ENCODE measurements around the gene ITGA1. TPM values are rescaled to one million over a fixed set of nuclear protein-coding genes. Genes with fewer than 3 reads are reported as not detected.
A peak's percentile ranks its signal among the peaks of the same experiment; 100 is the strongest.

ITGA1 gene
- polyA plus RNA-seq, 3 donors: 0.33 to 0.89 (median 0.79) TPM

DNA sequence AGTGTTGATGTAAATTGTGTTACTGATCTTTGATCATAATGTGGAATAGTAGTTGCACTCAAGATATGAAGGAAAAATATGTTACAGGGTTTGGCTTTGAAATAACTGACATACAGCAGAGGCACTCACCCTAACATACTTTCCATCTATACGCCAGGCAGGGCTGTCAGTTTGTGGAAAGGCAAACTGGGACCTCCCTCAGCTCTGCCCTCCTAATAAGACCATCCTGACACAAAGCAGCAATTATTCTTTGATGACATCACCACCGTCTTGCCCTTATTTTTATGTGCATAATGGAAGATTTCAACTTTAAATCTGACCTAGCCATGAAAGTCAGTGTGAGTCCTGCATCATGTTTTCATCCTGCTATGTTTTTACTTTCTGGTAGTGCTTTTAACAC, 42.9 kb downstream of the ITGA1 start:
- Histone ChIP-seq H3K9me3 (replicated peaks in 1 of 2; ENCODE audit: control insufficient read depth in 1 of 2, insufficient read depth in 1 of 2, low read length in 2 of 2) (no peaks in the 10 kb centered on the region), H3K4me1 (ENCODE audit: control insufficient read depth in 1 of 2, insufficient read depth in 2 of 2, low read length in 2 of 2) (peaks cover 12 to 13% of the 10 kb centered on the region in 2 donors), H3K4me3 (replicated peaks in 1 of 3; ENCODE audit: low read depth in 2 of 3, low read length in 3 of 3) (no peak overlapping the region), H3K36me3 (replicated peaks in 1 of 2; ENCODE audit: control insufficient read depth in 1 of 2, insufficient read depth in 2 of 2, low read length in 2 of 2) (no peaks in the 10 kb centered on the region), H3K4me2 (replicated peaks; ENCODE audit: extremely low read depth, low read length, poor library complexity, severe bottlenecking) (no peak overlapping the region), H3K27me3 (ENCODE audit: control insufficient read depth in 2 of 2, insufficient read depth in 2 of 2, low read length in 2 of 2) (no peaks in the 10 kb centered on the region), H3K9ac (ENCODE audit: insufficient read depth, low read length, poor library complexity, severe bottlenecking) (no peak overlapping the region), H2AFZ (ENCODE audit: insufficient read depth, low read depth, low read length, poor library complexity, severe bottlenecking) (no peak overlapping the region), H3K79me2 (ENCODE audit: insufficient read depth, low read length) (no peaks in the 10 kb centered on the region), H4K20me1 (ENCODE audit: insufficient read depth, low read length) (no peaks in the 10 kb centered on the region), H3K27ac (ENCODE audit: low read depth in 1 of 2, low read length in 2 of 2) (no peak overlapping the region)
- Mint-ChIP-seq H3K27me3 (ENCODE audit: low read depth in 3 of 3) (peaks cover 0 to 3% (median 1%) of the 10 kb centered on the region in 3 donors), H3K36me3 (no peaks in the 10 kb centered on the region), H3K27ac (no peak overlapping the region), H3K4me1 (peaks cover 18% of the 10 kb centered on the region), H3K4me3 (no peak overlapping the region), H3K9me3 (peaks cover 0 to 3% (median 1%) of the 10 kb centered on the region in 7 donors)
- TF ChIP-seq, protein P1, sequence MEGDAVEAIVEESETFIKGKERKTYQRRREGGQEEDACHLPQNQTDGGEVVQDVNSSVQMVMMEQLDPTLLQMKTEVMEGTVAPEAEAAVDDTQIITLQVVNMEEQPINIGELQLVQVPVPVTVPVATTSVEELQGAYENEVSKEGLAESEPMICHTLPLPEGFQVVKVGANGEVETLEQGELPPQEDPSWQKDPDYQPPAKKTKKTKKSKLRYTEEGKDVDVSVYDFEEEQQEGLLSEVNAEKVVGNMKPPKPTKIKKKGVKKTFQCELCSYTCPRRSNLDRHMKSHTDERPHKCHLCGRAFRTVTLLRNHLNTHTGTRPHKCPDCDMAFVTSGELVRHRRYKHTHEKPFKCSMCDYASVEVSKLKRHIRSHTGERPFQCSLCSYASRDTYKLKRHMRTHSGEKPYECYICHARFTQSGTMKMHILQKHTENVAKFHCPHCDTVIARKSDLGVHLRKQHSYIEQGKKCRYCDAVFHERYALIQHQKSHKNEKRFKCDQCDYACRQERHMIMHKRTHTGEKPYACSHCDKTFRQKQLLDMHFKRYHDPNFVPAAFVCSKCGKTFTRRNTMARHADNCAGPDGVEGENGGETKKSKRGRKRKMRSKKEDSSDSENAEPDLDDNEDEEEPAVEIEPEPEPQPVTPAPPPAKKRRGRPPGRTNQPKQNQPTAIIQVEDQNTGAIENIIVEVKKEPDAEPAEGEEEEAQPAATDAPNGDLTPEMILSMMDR (IDR thresholded peaks at IDR 0.05): no peak
- no peak for DNase-seq
- WGBS (ENCODE audit: insufficient coverage): no CpG with 5 or more reads among the region's 2 CpGs
- intact Hi-C loops (cut with micrococcal nuclease): no loop called here

DNA sequence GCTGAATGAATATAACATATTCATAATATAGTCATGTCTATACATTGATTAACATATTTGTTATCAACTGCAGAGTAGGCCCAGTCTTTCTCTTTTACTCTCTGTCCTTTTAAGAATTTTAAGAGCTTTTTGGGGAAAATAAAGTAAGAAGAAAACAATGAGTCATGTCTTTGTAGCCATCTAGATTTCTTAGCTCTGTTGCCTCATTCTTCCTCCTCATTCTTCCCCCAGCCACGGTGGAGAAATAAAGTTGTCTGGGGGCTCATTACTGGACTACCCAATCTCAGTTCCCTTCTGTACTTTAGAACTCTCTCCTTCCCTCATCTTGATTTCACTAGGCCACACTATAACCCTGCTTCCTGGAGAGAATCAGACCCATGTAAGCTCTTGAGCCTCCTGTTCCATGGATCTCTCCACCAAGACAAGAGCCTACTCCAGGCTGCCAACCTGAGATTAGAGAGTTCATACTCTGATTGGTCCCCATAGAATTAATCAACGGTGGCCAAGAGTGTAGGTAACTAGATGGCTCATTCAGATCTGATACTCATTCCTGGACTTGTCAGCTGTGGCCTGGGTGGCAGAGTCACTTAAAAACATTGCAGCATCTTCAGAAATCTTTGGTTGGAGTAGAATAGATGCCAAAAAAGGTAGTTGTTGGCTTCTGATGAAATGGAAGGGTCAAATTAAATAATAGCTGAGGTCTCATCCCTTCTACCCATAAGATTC, 44.2 kb downstream of the ITGA1 start:
- Mint-ChIP-seq H3K9me3 (peaks cover 0 to 3% (median 1%) of the 10 kb centered on the region in 7 donors), H3K4me1 (peaks cover 12% of the 10 kb centered on the region), H3K27ac (peak overlapping the region in 2 of 7 donors; percentile 19 to 55), H3K27me3 (ENCODE audit: low read depth in 3 of 3) (peaks cover 0 to 3% (median 1%) of the 10 kb centered on the region in 3 donors), H3K36me3 (no peaks in the 10 kb centered on the region), H3K4me3 (no peak overlapping the region)
- Histone ChIP-seq H2AFZ (ENCODE audit: insufficient read depth, low read depth, low read length, poor library complexity, severe bottlenecking) (no peak overlapping the region), H3K36me3 (replicated peaks in 1 of 2; ENCODE audit: control insufficient read depth in 1 of 2, insufficient read depth in 2 of 2, low read length in 2 of 2) (no peaks in the 10 kb centered on the region), H3K9me3 (replicated peaks in 1 of 2; ENCODE audit: control insufficient read depth in 1 of 2, insufficient read depth in 1 of 2, low read length in 2 of 2) (no peaks in the 10 kb centered on the region), H3K4me3 (replicated peaks in 1 of 3; ENCODE audit: low read depth in 2 of 3, low read length in 3 of 3) (no peak overlapping the region), H3K4me2 (replicated peaks; ENCODE audit: extremely low read depth, low read length, poor library complexity, severe bottlenecking) (no peak overlapping the region), H3K27me3 (ENCODE audit: control insufficient read depth in 2 of 2, insufficient read depth in 2 of 2, low read length in 2 of 2) (no peaks in the 10 kb centered on the region), H3K27ac (ENCODE audit: low read depth in 1 of 2, low read length in 2 of 2) (no peak overlapping the region), H3K4me1 (ENCODE audit: control insufficient read depth in 1 of 2, insufficient read depth in 2 of 2, low read length in 2 of 2) (peaks cover 4 to 6% of the 10 kb centered on the region in 2 donors), H3K9ac (ENCODE audit: insufficient read depth, low read length, poor library complexity, severe bottlenecking) (no peak overlapping the region), H3K79me2 (ENCODE audit: insufficient read depth, low read length) (no peaks in the 10 kb centered on the region), H4K20me1 (ENCODE audit: insufficient read depth, low read length) (no peaks in the 10 kb centered on the region)
- intact Hi-C loops (cut with micrococcal nuclease): no loop called here
- peak in 2 of 3 donors; percentile 23 to 44 for DNase-seq
- TF ChIP-seq, protein P1 (IDR thresholded peaks at IDR 0.05): no peak
- 100% methylated on average over 1 of the region's 2 CpGs for WGBS (ENCODE audit: insufficient coverage)

Data from CD14-positive monocyte (primary cell).